Fibroblast of lung (primary cell): Measurements from ENCODE around the gene C6orf47.

Source experiments
- CTCF ChIP-seq, 2 donors: IDR thresholded peaks in 1 of 2; conservative IDR thresholded peaks in 1 of 2; 1 replicate in 1 of 2; 2 replicates in 1 of 2; pipeline ENCODE4 v1.5.1; 2011 to 2012; ENCODE audit warnings: low read length in 2 of 2, control low read depth in 1 of 2, inconsistent platforms in 1 of 2, low read depth in 1 of 2, mild to moderate bottlenecking in 1 of 2
- EZH2 ChIP-seq: IDR thresholded peaks from 2 replicates; pipeline ENCODE4 v1.5.1; 2012; ENCODE audit warnings: low read length, control low read depth, mild to moderate bottlenecking; ENCODE audit errors: missing control alignments

GRCh38 chr6:31655349-31656237, 5.0 kb downstream of the C6orf47 start, which contains the start of gene APOM:
- TF ChIP-seq CTCF (conservative IDR thresholded peaks at IDR 0.05 in 1 of 2, IDR thresholded peaks at IDR 0.05 in 1 of 2; ENCODE audit: low read depth in 1 of 2, low read length in 2 of 2): no peak
- TF ChIP-seq EZH2: no peak
